22Rv1 (cell line): ENCODE data around the gene AHCYL1.

Source experiments
- ZFX ChIP-seq: fragments of 450-650 bp; IDR thresholded peaks from 2 replicates; pipeline ENCODE4 v1.6.1; 2017; ENCODE audit warnings: antibody characterized with exemption, borderline replicate concordance
- TF ChIP-seq, protein P1 (sequence below): fragments of 450-650 bp; IDR thresholded peaks from 2 replicates; pipeline ENCODE4 v1.5.1; 2017; ENCODE audit warnings: mild to moderate bottlenecking

DNA sequence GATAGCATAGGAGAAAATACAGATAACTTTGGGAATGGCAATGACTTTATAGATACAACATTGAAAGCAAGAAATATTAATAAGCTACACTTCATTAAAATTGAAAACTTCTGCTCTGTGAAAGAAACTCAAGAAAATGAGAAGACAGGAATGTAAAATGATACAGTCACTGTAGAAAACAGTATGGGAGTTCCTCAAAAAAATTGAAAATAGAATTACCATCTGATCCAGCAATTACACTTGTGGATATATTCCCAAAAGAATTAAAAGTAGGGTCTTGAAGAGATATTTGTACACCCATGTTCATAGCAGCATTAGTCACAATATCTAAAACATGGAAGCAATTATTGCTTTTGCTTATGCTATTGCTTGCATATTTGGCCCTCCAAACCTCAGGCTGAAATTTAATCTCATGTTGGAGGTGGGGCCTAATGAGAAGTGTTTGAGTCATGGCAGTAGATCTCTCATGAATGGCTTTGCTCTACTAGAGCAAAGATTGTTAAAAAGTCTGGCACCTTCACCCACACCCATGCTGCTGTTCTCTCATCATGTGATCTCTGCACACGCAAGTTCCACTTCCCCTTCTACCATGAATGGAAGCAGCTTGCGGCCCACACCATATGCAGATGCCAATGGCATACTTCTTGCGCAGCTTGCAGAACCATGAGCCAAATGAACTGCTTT lies 15.3 kb upstream of the AHCYL1 start:
- TF ChIP-seq, protein P1, sequence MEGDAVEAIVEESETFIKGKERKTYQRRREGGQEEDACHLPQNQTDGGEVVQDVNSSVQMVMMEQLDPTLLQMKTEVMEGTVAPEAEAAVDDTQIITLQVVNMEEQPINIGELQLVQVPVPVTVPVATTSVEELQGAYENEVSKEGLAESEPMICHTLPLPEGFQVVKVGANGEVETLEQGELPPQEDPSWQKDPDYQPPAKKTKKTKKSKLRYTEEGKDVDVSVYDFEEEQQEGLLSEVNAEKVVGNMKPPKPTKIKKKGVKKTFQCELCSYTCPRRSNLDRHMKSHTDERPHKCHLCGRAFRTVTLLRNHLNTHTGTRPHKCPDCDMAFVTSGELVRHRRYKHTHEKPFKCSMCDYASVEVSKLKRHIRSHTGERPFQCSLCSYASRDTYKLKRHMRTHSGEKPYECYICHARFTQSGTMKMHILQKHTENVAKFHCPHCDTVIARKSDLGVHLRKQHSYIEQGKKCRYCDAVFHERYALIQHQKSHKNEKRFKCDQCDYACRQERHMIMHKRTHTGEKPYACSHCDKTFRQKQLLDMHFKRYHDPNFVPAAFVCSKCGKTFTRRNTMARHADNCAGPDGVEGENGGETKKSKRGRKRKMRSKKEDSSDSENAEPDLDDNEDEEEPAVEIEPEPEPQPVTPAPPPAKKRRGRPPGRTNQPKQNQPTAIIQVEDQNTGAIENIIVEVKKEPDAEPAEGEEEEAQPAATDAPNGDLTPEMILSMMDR: no peak
- no peak for TF ChIP-seq ZFX
